Measurements from ENCODE around the gene MAB21L3.

DNA sequence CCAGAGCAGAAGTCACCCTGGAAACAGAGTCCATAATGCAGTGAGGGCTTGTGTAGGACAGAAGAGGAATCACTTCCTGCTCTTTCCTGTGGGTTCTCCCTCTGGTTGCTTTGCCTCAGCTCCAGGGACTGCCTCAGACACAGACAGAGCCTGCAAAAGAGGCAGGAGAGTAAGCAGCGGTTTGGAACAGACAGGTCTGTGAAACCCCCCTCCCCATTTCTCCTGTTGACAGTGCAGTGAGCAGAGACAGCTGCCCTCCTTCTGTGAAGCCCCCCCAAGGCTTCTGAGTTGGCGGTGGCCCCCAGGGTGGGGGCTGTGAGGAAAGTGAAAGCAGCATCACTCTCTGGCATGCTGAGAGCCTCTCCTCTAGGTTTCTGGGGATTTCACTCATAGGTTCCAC is 53.0 kb downstream of the MAB21L3 start:
- TF ChIP-seq CTCF (IDR thresholded peaks at IDR 0.05; ENCODE audit: low read length) = no peak
- TF ChIP-seq EZH2 (IDR thresholded peaks at IDR 0.05; ENCODE audit: borderline replicate concordance, low read length) = no peak

All from OCI-LY1 (cell line).